GM20000 (cell line): ENCODE results near the gene FGGY.

Source experiments
- DNase-seq: peaks from one replicate; pipeline ENCODE4 v3.0.0; 2012; ENCODE audit warnings: low spot score
- TF ChIP-seq, protein P1 (sequence below): IDR thresholded peaks from 2 replicates; pipeline ENCODE4 v1.5.1; 2012; ENCODE audit warnings: mild to moderate bottlenecking, control low read depth; ENCODE audit errors: extremely low read depth, missing control alignments

FGGY gene

GRCh38 chr1:59804301-59804700 is 507.4 kb downstream of the FGGY start:
- no peak for DNase-seq
- TF ChIP-seq, protein P1, sequence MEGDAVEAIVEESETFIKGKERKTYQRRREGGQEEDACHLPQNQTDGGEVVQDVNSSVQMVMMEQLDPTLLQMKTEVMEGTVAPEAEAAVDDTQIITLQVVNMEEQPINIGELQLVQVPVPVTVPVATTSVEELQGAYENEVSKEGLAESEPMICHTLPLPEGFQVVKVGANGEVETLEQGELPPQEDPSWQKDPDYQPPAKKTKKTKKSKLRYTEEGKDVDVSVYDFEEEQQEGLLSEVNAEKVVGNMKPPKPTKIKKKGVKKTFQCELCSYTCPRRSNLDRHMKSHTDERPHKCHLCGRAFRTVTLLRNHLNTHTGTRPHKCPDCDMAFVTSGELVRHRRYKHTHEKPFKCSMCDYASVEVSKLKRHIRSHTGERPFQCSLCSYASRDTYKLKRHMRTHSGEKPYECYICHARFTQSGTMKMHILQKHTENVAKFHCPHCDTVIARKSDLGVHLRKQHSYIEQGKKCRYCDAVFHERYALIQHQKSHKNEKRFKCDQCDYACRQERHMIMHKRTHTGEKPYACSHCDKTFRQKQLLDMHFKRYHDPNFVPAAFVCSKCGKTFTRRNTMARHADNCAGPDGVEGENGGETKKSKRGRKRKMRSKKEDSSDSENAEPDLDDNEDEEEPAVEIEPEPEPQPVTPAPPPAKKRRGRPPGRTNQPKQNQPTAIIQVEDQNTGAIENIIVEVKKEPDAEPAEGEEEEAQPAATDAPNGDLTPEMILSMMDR: no peak

- TF ChIP-seq, protein P1: no peak
- DNase-seq: no peak
These were observed 508.7 kb downstream of the FGGY start for GRCh38 chr1:59805554-59805953.
